AG10803 (cell line): ENCODE data around the gene FKBP8.

Experiments
- DNase-seq: peaks from one replicate; pipeline ENCODE4 v3.0.0; 2010; ENCODE audit warnings: low read depth
- H3K4me3 ChIP-seq: 2 replicates; pipeline ENCODE4 v1.5.1; 2011; ENCODE audit warnings: mild to moderate bottlenecking, low read length, control low read depth
- TF ChIP-seq, protein P1 (sequence below): conservative IDR thresholded peaks from 2 replicates; pipeline ENCODE4 v1.5.1; 2011; ENCODE audit warnings: mild to moderate bottlenecking, low read length, control low read depth, inconsistent platforms

The FKBP8 gene

DNA sequence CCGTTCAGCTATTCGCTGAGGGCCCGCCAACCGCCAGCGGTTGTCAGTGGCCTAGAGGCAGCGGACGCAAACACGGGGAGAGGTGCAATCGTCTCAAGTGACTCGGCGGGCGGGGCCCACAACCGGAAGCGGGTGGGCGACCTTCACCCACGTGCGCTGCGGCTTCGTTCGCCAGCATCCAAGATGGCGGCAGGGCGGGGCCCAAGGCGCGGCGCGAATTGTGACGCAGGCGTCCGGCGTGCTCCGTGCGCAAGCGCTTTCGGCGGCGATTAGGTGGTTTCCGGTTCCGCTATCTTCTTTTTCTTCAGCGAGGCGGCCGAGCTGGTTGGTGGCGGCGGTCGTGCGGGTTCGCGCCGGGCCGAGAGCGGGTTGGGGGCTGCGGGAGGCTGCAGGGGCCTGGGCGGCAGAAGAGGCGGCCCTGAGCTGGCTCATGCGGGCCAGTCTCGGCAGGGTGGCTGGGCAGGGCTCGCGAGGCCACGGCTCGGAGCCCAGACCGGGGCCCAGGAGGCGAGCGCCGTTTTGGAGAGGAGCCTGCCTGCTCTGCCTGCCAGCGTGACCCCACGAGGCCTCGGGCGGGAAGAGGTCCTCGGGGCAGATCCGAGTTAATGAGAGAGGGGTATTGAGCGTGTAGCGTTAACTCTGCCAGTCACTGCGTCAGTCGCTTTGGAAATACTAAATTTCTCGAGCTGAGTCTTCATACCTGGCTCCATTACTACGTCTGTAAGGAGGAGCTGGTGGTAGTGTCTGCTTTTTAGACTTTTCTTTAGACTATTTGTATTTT, 28.4 kb upstream of the FKBP8 start, which contains the start of gene UBA52:
Gene UBA52, plus strand, starts transcription at position 294 of the 781 bp plus-strand sequence. CDS start 1,444 bp downstream, outside the sequence.
- TF ChIP-seq, protein P1, sequence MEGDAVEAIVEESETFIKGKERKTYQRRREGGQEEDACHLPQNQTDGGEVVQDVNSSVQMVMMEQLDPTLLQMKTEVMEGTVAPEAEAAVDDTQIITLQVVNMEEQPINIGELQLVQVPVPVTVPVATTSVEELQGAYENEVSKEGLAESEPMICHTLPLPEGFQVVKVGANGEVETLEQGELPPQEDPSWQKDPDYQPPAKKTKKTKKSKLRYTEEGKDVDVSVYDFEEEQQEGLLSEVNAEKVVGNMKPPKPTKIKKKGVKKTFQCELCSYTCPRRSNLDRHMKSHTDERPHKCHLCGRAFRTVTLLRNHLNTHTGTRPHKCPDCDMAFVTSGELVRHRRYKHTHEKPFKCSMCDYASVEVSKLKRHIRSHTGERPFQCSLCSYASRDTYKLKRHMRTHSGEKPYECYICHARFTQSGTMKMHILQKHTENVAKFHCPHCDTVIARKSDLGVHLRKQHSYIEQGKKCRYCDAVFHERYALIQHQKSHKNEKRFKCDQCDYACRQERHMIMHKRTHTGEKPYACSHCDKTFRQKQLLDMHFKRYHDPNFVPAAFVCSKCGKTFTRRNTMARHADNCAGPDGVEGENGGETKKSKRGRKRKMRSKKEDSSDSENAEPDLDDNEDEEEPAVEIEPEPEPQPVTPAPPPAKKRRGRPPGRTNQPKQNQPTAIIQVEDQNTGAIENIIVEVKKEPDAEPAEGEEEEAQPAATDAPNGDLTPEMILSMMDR = no peak

DNA sequence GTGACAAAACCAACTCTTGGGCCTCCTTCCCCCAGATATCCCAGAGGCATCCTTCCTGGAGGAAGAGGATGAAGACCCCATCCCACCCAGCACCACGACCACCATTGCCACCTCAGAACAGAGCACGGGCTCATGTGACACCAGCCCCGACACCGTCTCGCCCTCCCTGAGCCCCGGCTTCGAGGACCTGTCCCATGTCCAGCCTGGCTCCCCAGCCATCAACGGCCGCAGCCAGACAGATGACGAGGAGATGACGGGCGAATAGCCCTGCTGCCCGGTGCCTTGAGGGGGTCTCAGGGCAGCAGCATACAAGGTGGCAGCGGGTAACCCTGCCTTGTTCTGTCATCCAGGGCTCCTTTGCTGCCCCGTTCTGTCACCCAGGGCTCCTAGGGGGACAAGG, 25.0 kb upstream of the FKBP8 start:
- no peak overlapping the region for H3K4me3 ChIP-seq
- DNase-seq = no peak
- TF ChIP-seq, protein P1 = no peak

More for the DNA sequence above, 28.4 kb upstream of the FKBP8 start, which contains the start of gene UBA52:
- peak; percentile 95 for DNase-seq
- H3K4me3 ChIP-seq = peak within 1 kb of the TSS; percentile 98

DNA sequence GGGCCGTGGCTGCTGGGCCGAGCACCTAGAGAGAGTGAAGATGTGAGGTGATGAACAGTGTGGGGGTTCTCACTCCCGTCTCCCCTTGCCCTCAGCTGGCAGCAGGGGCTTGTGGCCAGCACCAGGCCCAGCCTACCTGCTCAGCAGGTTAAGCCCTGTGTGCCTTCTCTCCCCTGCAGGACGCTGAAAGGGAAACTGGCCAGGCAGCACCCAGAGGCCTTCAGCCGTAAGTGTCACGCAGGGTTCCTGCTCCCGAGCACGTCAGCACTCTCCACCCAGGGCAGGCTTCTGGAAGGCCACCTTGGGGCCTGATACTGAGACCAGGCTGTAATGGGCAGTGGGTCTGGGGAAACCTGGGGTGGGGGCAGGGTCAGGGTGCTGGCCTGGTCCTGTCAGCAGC, 23.6 kb upstream of the FKBP8 start:
- DNase-seq = no peak
- TF ChIP-seq, protein P1 = no peak
- no peak overlapping the region for H3K4me3 ChIP-seq

DNA sequence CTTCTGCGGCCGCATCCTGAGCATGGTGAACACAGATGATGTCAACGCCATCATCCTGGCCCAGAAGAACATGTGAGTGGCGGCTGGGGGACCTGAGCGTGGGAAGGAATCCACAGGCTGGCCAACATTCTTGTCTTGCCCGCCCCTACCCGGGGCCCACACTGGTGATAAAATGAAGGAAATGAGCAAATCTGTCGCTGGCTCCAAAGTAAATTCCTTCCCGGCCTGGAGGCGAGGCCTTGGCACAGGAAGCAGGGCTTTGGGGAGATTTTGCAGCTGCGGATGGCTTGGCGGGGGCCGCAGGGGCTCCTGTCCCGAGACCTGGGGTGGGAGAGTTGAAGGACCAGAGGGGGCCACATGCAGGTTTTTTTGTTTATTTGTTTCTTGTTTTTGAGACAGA, 18.7 kb upstream of the FKBP8 start:
- H3K4me3 ChIP-seq = no peak overlapping the region
- DNase-seq = peak; percentile 26
- TF ChIP-seq, protein P1 = no peak

DNA sequence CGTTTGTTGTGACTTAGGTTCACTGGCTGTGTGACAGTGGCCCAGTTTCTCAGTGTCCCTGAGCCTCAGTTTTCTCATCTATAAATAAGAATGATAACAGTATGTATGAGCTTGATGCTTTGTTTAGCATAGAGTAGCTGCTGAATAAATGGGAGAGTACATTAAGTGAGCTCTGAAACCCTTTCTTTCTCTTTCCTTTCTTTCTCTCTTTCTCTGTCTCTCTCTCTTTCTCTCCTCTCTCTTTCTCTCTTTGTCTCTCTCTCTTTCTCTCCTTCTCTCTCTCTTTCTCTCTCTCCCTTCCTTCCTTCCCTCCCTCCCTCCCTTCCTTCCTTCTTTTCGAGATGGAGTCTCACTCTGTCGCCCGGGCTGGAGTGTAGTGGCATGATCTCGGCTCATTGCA, 16.3 kb upstream of the FKBP8 start:
- DNase-seq = no peak
- no peak overlapping the region for H3K4me3 ChIP-seq
- TF ChIP-seq, protein P1 = no peak

DNA sequence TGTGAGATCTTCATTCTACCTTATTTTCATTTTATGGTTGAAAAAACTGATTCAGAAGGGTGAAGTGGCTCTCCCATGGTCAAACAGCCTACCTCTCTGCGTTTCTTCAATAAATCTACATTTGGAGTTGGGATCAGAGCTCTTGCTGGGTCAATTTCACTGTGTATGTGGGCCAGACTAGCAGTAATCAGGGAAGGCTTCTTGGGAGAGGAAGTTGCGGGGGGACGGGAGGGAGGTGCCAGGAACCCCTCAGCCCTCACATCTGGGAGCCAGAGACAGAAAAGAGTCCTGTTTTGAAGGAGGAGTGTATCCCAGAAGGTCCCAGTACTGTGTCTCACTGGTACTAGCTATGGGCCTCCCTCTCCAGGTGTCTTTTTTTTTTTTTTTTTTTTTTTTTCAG, 15.2 kb upstream of the FKBP8 start:
- no peak for DNase-seq
- TF ChIP-seq, protein P1 = no peak
- H3K4me3 ChIP-seq = peak overlapping the region; percentile 99

DNA sequence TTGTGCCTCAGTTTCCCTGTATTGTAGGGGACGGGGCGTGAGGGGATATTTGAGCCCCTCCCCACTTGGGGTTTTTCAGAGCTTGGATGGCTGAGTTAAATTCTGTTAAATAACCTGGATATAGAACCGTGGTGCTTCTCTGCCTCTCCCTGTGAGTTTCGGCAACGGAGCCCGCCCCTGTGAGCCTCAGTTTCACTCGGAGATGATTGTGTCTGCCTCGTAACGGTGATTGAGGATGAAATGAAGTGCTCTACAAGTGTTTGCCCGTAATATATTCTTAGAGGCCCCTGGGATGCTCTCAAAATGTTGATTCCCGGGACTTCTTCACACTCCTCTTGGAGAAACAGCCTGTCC, 14.8 kb upstream of the FKBP8 start:
- peak overlapping the region; percentile 99 for H3K4me3 ChIP-seq
- TF ChIP-seq, protein P1 = no peak
- no peak for DNase-seq
